HG03432 (cell line): Measurements from ENCODE around the gene UVRAG.
"Not testable (repeated sequence)": the region's sequence is repeated elsewhere in the genome, so short reads cannot be mapped to it uniquely, and the experiment has no call there.

Source experiments
- ATAC-seq: cut with Tn5 transposase; IDR thresholded peaks from one replicate; pipeline ENCODE4 v1.9.1; 2021; ENCODE audit warnings: mild to moderate bottlenecking, moderate library complexity; ENCODE audit not compliant: unreplicated experiment

Gene UVRAG

DNA sequence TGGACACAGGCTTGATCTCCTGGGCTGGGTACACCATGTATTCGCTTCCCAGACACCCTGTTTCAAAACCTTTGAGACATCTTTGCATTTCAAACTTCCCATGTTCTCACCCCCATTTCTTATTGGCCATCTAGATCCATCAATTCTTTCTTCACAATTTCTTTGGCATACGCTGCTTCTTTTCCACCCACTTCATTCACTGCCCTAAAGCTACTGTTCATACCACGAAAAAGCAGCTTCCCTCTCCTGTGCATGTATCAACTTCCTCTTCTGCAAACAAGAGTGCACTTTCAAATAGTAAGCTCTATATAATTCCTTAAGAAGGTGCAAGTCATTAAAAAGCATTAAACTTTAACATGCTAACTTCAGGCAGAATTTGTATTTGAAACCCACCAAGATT, 21.4 kb downstream of the UVRAG start:
- no peak for ATAC-seq

DNA sequence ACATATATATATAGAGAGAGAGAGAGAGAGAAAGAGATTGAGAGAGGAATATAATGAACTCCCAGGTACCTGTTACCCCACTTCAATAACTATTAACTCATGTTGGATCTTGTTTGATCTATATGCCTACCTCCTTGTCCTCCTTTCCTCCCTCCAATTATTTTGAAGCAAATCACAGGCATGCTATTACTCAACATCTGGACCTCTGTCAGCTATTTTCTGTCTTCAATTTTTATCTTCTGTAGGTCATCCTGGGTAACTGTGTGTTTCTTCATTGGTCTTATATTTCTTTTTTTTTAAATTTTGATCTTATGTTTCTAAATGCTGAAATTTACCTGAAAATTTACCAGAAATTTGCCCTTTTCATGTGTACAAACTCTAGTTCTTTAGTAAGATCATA, 24.8 kb downstream of the UVRAG start:
- ATAC-seq: no peak

DNA sequence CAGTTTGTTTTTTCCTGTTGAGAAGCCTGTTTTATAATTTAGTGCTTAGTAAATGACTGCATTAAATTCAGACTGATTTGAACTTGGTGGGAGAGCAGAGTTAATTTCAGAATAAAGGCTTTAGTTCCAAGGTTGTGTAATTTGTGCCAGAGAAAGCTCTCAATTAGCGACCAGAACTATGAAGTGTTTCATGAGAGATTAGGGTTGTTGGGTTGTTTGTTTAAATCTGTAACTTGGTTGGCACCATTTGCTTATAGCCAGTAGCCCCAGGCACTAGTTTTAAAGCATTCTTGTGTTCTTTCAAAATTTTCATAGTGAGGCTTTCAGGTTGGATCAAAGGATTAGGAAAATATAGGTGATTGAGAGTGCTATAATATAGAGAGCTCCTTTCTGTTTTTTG, 25.5 kb downstream of the UVRAG start:
- no peak for ATAC-seq

DNA sequence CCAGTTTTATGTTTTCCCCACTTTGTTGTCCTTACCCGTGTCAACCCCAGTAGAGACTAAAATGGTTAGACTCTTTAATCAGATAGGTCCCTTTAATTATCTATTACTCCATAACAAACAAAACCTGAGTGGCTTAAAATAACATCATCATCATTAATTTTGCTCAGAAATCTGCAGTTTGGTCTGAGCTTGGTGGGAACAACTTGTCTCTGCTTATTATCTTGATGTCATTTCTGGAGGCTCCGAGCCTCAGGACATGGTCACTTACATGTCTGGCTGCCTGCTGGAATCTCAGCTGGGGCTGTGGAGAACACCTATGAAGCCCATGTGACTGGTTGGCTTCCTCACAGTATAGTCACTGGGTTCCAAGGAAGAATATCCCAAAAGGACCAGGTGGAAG, 26.7 kb downstream of the UVRAG start:
- ATAC-seq: no peak

DNA sequence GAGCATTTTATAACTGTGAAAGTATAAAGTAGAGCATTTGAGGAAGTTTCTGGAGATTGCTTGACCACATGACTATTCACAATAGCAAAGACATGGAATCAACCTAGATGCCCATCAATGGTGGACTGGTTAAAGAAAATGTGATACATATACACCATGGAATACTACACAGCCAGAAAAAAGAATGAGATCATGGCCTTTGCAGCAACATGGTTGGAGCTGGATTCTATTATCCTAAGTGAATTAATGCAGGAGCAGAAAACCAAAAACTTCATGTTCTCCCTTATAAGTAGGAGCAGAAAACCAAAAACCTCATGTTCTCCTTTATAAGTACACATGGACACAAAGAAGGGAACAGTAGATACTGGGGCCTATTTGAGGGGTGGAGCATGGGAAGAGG, 30.3 kb downstream of the UVRAG start:
- ATAC-seq: no peak

DNA sequence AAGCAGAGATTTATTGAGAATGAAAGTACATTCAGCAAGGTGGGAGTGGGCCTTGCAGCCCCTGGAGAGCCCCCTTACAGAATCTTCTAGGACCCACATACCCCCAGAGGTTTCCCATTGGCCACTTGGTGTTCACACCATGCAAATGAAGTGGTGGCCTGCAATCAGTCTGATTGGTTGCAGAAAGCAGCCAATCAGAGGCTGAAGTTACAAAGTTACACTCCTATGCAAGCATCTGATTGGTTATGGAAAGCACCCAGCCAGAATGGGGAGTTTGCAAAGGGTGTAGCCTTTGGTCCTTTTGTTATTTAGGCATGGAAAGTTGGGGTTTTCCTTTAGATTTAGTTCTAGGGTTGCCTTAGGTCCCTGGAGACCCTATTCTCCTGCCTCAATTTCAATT, 34.9 kb downstream of the UVRAG start:
- no peak for ATAC-seq

DNA sequence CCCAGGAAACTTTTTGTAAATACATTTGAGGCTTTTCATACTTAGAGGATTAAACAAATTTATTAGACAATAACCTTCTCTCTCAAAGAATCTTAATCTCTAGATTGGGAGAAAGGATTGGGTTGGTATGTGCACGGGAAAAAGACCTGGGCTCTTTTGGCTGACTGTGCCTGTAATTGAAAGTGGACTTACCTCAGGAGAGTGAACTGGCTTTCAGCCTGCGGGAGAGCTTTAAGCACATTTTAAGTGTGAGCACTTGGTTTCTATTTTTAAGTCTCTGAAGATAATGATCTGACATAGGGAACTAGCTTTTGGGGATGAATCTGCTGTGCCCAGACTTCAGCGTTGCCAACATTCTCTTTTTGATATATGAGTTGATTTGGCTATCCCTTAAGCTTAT, 35.8 kb downstream of the UVRAG start:
- ATAC-seq: no peak

DNA sequence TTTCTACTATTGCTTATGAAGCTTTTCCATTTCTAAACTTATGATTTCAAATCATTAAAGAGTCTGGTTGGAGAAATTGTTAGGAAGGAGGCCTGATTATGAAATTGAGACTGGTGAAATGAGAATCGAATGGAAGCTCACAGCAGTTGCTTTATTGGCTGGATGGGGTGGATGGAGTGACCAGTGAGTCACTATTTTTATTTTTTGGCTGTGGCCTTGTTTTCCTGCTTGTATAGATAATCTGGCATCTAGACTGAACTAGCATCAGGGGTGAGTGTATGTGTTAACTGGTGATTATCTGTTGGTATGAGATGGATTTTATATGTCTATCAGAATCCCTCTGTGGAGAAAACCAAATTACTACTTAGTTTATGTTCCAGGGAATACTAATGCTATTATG, 36.2 kb downstream of the UVRAG start:
- ATAC-seq: no peak

DNA sequence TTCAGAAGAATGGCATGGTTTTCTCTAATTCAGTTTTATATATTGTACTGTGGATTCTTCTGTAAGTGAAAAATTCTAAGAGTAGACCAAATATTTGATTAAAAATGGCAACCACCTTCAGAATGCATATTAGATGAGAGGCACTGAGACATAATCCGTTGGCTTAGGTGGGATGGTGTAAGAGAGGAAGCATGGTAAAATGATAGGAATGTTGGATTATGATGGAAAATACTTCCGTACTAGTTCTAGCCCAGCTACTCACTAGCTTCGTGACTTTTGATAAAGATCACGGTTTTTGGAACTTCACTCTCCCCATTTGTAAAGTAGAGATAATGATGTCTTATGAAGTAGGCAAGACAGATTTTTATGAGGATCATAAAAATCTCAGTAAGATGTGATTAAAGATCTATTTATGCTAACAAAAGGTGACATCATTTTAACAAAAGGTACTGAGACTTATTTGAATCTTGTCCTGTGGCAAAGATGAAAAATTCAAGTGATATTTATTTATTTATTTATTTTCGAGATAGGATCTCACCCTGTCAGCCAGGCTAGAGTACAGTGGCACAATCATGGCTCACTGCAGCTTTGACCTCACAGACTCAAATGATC, 37.5 kb downstream of the UVRAG start:
- no peak for ATAC-seq

DNA sequence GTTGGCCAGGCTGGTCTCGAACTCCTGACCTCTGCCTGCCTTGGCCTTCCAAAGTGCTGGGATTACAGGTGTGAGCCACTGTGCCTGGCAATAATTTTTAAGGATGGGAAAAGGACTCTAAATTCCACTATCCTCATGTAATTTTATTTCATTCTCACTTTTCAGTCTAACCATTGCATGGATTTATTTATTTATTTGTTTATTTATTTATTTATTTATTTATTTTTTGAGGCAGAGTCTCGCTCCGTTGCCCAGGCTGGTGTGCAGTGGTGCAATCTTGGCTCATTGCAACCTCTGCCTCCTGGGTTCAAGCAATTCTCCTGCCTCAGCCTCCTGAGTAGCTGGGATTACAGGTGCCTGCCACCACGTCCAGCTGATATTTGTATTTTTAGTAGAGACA, 38.6 kb downstream of the UVRAG start:
- not testable (repeated sequence) for ATAC-seq

DNA sequence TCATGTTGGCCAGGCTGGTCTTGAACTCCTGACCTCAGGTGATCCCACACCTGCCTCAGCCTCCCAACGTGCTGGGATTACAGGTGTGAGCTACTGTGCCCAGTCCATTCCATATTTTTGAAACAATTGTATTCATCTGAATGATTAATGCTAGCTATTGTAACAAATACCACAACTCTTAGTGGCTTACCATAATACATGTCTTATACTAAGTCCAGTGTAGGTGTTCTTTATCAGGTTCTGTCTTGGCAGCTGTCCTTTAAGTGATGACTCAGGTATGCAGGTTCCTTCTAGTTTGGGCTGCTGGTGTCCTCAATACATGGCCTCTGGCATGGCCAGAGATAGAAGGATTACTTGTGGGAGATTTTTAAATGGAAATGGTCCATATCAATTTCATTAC, 39.0 kb downstream of the UVRAG start:
- no peak for ATAC-seq

DNA sequence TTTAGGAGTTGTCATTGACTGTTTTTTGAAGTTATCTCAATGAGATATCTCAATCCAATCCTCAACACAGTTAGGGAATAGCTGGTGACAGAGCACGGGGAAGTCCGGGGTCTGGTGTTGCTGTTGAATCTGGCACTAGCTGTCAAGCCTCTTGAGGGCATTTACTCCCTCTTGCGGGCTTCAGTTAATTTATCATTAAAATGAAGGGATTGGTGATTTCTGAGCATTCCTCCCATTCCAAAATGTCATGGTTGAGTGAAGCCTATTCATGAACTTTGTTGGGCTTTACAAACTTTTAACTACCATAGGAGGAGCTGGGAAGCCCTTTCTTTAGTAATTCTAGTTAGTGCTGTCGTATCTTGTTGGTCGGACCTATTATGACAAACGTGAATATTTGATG, 40.2 kb downstream of the UVRAG start:
- no peak for ATAC-seq

DNA sequence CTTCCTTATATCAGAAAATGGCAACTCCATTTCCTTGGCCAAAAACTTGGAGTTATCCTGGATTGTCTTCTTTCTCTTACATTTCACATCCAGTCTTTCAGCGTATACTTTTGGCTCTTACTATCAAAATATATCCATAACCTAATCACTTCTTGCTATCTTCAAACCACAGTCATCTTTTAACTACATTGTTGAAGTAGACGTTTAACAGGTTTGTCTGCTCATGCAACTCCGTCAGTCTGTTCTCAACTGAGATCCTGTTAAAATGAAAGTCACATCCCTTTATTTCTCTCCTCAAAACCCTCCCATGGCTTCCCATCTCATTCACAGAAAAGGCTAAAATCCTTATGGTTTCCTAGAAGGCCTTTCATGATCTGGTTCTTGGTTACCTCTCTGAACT, 41.9 kb downstream of the UVRAG start:
- no peak for ATAC-seq

DNA sequence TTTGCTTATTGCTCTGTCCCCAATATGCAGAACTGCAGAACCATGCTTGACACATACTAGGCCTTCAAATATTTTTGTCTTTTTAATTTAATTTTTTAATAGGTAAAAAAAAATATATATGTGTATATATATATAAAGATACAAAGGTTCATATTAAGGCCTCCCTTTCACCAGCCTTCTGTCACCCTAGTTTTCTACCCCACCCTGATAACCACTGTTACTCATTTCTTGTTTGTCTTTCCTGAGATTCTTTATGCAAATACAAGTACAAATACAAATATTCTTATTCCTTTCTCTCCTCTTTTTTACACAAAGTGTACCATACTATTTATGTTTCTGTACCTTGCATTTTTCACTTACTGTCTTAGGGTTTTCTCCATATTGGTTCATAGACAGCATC, 43.0 kb downstream of the UVRAG start:
- no peak for ATAC-seq

DNA sequence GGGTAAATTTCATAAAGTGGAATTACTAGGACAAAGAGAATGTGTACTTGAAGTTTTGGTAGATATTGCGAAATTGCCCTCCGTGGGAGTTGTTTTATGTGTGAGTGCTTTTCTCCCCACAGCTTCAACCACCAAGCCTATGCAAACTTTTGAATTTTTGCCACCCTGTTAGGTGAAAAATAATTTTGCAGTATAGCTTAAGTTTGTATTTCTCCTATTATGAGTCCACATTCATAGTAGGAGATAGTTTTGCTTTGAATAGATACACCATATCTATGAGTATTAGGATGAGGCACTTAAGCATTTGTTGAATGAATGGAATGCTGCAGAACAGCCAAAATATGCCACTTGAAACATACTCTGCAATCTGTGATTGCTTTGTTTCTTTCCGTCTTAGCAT, 43.6 kb downstream of the UVRAG start:
- ATAC-seq: no peak

DNA sequence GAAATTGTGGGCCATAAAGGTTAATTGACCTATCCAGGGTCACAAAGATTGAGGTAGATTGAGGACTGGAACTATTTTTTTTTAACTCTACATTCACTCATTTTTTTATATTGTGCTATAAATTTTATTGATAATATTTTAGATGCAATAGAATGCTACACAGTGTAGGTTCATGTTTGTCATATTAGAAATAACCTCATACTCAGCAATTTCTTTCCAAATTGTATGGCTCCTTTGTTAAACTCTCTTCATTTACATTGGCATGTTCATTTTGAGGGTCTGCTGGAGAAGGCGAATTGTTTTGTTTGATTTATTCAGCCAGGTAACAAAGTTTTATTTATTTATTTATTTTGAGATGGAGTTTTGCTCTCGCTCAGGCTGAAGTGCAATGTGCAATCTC, 44.6 kb downstream of the UVRAG start:
- no peak for ATAC-seq

DNA sequence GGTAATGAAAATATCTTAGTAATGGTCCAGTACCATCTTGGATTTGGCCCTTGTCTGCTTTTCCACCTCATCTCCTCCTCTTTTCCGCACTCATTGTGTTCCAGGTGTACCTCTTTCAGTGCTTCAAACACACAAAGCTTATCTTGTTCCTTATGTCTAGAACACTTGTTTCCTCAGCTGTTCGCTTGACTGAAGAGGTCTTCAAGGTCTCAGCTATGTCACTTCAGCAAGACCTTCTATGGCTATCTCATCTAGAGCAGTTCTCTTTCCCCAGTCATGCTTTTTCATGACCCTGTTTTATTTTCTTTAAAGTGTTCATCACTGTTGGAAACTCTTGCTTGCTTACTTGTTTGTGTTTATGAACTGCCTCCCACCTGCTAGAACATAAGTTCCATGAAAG, 47.4 kb downstream of the UVRAG start:
- ATAC-seq: no peak

DNA sequence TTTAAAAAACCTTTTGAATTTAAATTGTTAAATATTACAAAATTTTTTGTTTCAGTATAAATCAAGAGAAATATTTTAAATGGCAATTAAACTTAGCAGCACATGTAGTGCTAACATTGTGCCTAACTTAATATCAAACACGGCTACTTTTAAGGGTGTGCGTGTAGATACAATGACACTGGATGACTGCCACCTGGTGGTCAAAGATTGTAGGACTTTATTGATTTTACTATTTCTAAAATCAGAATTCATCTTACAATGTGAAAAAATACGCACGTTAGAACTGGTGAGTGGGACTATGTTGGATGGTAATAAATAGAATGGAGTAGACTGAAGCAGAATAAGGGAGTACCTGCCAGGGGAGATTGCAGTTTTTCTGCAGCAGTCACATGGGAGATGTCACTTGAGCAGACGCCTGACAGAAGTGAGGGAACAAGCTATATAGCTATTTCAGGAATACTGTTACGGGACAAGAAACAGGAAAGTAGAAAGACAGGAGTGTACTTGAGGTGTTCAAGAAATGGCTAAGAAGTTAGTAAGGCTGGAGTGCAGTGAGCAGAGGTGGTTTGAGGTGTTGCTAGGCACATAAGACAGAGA, 52.9 kb downstream of the UVRAG start:
- no peak for ATAC-seq

DNA sequence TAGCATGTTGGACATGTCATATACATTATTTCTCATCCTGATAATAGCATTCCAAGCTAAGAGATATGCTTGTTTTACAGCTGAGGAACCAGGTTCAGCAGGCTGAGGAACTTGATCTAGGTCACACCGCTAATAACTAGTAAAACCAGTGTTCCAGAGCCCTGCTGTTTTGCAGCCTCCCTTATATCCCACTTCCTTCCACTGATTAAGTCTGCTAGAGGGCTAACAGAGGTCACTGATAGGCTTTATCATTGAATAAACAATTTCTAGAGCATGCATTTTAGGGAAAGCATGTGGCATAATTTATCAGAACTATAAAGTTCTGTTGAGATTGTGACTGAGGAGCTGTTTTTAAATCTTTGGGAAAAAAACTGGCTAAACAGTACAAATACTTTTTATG, 54.0 kb downstream of the UVRAG start:
- no peak for ATAC-seq

DNA sequence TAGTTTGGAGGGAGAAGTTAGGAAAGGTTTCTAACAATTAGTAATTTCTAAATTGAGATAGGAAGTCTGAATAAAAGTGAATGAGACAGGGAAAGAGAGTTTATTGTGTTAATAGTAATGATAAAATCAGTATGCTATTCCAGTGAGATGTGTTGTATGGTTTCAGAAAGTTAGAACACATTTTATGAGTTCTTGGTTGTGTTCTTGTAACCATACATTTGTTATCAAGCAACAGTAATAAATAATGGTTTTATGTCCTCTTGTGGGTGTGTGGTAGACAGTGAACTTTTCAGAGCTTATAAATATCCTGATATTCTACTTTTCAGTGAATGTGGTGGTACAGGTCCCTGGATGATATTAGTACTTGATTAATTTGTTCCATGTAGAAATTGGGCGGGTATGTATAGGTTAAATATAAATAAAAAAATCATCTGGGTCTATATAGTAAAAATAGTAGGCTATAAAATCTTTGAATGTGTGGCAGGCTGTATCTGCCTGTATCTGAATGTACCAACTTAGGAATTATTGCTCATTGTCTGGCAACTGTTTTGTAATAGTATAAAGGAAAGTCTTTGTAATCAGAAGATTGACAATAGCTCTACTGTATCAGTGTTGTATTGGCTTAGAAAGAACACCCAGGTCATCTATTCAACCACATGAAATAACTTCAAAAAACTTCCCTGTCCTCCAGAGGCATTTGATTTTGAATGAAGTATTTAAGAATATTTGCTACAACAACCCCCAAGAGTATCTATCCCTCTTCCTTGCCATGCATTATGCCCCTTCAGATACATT, 54.8 kb downstream of the UVRAG start:
- ATAC-seq: no peak

DNA sequence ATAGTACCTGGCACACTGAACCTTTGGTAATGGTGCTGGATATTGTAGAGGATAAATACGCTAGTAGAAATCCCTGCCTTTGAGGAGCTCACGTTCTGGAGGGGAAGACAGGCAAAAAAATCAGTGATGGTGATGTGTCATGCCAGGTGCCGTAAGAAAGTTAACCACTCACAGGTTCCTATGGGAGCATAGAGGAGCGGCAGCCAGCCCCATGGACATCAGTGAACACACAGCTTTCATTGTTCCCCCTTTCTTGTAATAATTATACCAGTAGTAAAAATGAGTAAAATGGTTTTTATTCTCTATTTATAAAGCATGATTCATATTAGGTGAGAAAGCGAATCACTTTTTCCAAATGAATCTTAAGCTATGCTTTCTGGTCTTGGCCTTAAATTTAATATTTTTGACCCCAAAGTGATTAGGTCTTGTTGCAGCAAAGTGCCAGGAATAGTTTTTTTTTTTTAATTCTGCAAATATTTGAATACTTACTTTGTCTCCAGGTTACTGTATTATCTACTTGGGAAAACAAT, 57.9 kb downstream of the UVRAG start:
- peak; percentile 38 for ATAC-seq
